ENCODE data around the gene PIM1.

The PIM1 gene

GRCh38 chr6:37131960-37132253 is 38.0 kb upstream of the PIM1 start:
- ChIA-PET CTCF (interaction anchor here (1.5 to 3.4 kb wide), 5 partner anchors 11 to 80 kb away, joined by 4 to 14 read pairs (median 7); no protein-coding TSS in a partner anchor), POLR2A (interaction anchor here (0.6 kb wide), 1 partner anchor 10 kb away, joined by 3 read pairs; no protein-coding TSS in a partner anchor)
- no peak for DNase-seq (ENCODE audit: extremely low spot score)
- TF ChIP-seq, protein P1, sequence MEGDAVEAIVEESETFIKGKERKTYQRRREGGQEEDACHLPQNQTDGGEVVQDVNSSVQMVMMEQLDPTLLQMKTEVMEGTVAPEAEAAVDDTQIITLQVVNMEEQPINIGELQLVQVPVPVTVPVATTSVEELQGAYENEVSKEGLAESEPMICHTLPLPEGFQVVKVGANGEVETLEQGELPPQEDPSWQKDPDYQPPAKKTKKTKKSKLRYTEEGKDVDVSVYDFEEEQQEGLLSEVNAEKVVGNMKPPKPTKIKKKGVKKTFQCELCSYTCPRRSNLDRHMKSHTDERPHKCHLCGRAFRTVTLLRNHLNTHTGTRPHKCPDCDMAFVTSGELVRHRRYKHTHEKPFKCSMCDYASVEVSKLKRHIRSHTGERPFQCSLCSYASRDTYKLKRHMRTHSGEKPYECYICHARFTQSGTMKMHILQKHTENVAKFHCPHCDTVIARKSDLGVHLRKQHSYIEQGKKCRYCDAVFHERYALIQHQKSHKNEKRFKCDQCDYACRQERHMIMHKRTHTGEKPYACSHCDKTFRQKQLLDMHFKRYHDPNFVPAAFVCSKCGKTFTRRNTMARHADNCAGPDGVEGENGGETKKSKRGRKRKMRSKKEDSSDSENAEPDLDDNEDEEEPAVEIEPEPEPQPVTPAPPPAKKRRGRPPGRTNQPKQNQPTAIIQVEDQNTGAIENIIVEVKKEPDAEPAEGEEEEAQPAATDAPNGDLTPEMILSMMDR (IDR thresholded peaks at IDR 0.05; ENCODE audit: control extremely low read depth, extremely low read depth, low read depth, missing control alignments), result no peak

- no peak for DNase-seq (ENCODE audit: extremely low spot score)
- CTCF ChIA-PET, result no interaction called here
- POLR2A ChIA-PET, result no interaction called here
- TF ChIP-seq, protein P1 (IDR thresholded peaks at IDR 0.05; ENCODE audit: control extremely low read depth, extremely low read depth, low read depth, missing control alignments), result no peak
Observed at GRCh38 chr6:37134036-37134395, 35.9 kb upstream of the PIM1 start.

GRCh38 chr6:37134396-37135191 is 35.4 kb upstream of the PIM1 start:
- ChIA-PET POLR2A (no interaction called here), CTCF (interaction anchor here (1.1 kb wide), 1 partner anchor 116 kb away, joined by 3 read pairs; no protein-coding TSS in a partner anchor)
- TF ChIP-seq, protein P1 (IDR thresholded peaks at IDR 0.05; ENCODE audit: control extremely low read depth, extremely low read depth, low read depth, missing control alignments), result no peak
- DNase-seq (ENCODE audit: extremely low spot score), result no peak

GRCh38 chr6:37135835-37136694 is 33.9 kb upstream of the PIM1 start:
- no peak for DNase-seq (ENCODE audit: extremely low spot score)
- ChIA-PET POLR2A (no interaction called here), CTCF (interaction anchor here (0.7 to 1.1 kb wide), 3 partner anchors 25 to 118 kb away, joined by 3 read pairs; no protein-coding TSS in a partner anchor)
- TF ChIP-seq, protein P1 (IDR thresholded peaks at IDR 0.05; ENCODE audit: control extremely low read depth, extremely low read depth, low read depth, missing control alignments), result no peak

DNA sequence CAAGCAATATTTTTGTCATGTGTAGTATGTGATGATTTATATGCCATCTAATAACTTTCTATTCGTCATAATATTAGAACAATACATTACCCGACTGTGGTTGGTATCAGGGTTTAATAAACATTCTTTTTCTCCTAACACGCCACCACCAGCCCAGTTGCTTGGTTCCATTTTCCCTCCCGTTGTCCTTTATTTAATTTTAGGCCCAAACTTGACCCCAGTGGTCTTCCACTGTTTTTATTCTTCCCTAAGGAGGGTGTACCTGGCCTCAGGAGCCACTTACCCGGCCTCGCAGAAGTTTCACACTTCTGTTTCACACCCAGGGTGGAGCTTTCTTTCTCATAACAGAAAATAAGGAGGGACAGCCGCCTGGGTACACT is 33.1 kb upstream of the PIM1 start:
- CTCF ChIA-PET, result interaction anchor here (0.7 kb wide), 1 partner anchor 26 kb away, joined by 3 read pairs; no protein-coding TSS in a partner anchor
- TF ChIP-seq, protein P1 (IDR thresholded peaks at IDR 0.05; ENCODE audit: control extremely low read depth, extremely low read depth, low read depth, missing control alignments), result no peak
- no peak for DNase-seq (ENCODE audit: extremely low spot score)
- POLR2A ChIA-PET, result no interaction called here

GRCh38 chr6:37137201-37138090 is 32.5 kb upstream of the PIM1 start:
- POLR2A ChIA-PET, result interaction anchor here (0.6 kb wide), 1 partner anchor 11 kb away, joined by 3 read pairs; no protein-coding TSS in a partner anchor
- peak; percentile 75 for DNase-seq (ENCODE audit: extremely low spot score)
- CTCF ChIA-PET, result interaction anchor here (0.7 kb wide), 1 partner anchor 27 kb away, joined by 3 read pairs; no protein-coding TSS in a partner anchor
- TF ChIP-seq, protein P1 (IDR thresholded peaks at IDR 0.05; ENCODE audit: control extremely low read depth, extremely low read depth, low read depth, missing control alignments), result no peak

Measured in GM10248 (cell line).